ENCODE data around the gene SRP68. TPM values are rescaled to one million over a fixed set of nuclear protein-coding genes. Genes with fewer than 3 reads are reported as not detected.

The SRP68 gene
- total RNA-seq, 4 donors from 2014 or later, result 39.8 to 74.2 (median 48.4) TPM

DNA sequence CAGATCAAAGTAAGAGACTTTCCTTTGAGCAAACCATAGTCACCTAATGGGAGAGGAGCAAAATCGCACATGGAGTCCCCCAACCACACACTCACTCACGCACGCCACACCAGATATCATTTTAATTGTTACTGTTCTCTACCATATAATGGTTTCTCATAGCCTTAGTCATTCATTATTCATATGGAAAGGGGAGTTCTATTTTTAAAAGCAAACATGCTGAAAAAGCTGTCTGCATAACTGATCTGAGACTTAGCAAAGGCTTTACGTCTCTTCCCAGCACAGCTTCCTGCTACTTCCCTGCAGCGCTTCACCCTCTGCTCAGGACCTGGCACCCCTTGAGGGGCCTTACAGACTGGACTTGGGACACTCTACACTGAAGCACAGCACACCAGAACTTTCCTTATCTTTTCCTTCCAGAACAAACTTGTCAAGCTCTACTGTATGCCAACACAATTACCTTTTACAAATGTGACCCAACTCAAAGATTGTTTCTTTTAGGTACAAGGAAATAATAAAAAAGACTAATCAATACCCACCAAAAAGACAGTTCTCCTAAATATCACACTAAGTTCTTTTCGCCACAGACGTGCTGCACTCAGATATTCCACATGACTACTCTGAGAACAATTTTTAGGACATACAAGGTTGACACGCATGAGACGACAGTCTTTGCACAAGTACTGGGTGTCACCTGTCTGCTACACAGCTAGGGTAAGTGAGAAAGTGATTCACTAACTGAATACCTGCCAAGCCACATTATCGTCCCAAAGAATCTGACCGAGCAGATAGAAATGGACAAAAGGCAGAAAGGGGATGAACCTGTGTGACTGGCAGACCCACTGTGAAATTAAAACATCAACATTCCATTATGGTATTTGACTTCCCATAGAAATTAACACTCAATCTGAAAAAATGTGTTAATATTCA is 21.5 kb downstream of the SRP68 start:
- TF ChIP-seq, protein P1, sequence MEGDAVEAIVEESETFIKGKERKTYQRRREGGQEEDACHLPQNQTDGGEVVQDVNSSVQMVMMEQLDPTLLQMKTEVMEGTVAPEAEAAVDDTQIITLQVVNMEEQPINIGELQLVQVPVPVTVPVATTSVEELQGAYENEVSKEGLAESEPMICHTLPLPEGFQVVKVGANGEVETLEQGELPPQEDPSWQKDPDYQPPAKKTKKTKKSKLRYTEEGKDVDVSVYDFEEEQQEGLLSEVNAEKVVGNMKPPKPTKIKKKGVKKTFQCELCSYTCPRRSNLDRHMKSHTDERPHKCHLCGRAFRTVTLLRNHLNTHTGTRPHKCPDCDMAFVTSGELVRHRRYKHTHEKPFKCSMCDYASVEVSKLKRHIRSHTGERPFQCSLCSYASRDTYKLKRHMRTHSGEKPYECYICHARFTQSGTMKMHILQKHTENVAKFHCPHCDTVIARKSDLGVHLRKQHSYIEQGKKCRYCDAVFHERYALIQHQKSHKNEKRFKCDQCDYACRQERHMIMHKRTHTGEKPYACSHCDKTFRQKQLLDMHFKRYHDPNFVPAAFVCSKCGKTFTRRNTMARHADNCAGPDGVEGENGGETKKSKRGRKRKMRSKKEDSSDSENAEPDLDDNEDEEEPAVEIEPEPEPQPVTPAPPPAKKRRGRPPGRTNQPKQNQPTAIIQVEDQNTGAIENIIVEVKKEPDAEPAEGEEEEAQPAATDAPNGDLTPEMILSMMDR (IDR thresholded peaks at IDR 0.05; ENCODE audit: low read depth), result no peak

DNA sequence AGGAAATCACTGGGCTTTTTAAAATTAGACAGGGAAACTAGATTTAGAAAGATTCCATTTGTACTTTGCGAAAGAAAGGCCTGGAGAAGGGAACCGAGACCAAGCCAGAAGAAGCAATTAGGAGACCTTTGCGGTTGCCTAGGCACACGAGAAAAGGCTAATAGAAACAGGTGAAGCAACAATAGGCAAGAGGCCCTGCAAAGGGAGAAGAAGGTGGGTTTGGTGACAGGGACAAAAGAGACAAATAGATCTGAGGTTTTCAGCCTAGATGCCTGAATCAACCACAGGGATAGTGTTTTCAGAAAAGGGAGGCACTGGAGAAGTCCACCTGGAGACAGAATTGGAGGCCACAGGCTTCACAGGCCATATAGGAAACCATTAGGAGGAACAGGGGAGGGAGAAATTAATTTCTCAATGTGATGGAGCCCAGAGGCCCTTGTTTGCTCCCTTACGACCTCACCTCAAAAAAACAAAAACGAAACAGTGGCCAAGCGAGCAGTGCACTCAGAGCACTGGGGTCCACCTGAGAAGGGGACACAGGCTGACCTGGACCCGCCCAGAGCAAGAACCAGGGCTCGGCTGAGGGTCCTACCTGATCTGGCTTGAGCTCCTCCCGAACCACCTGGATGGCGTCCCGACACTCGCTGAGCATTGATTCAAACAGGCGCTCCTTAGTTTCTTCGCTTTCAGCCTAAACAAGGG is 22.3 kb downstream of the SRP68 start:
- TF ChIP-seq, protein P1 (IDR thresholded peaks at IDR 0.05; ENCODE audit: low read depth), result no peak

DNA sequence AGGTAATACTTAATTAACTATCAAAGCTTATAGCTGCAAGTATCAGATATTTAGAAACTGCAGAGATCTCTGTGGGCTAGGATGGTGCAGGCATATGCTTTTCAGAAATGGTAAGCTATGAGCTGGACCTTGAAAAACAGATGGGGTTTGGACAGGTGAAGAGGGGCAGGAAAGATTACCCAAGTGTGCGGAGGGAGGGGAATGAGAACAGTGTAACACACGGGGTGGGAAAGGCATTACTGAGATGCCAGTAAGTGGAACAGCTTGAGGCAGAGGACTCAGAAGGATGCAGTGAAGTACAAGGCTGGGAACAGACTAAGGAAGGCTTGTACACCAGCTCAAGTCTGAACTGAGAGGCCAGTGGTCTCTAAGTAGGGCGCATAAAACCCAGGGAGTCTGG is 23.1 kb downstream of the SRP68 start:
- TF ChIP-seq, protein P1 (IDR thresholded peaks at IDR 0.05; ENCODE audit: low read depth), result no peak

DNA sequence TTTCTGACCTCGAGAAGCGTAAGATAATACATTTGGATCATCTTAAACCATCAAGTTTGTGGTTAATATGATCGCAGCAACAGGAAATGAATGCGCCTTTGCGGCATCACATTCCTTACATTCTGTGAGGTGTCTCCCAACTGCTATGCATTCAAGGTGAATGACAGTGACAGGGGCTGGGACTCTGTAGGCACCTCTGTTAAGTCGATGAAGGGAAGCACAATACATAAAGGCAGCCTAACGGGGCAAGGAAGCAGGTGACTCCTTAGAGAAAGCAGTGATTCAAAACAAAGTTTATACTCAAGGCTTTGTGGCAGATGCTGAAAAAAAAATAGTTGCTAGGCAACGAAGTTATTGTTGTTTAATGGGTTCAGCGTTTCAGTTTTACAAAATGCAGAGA is 23.6 kb downstream of the SRP68 start:
- TF ChIP-seq, protein P1 (IDR thresholded peaks at IDR 0.05; ENCODE audit: low read depth), result no peak

DNA sequence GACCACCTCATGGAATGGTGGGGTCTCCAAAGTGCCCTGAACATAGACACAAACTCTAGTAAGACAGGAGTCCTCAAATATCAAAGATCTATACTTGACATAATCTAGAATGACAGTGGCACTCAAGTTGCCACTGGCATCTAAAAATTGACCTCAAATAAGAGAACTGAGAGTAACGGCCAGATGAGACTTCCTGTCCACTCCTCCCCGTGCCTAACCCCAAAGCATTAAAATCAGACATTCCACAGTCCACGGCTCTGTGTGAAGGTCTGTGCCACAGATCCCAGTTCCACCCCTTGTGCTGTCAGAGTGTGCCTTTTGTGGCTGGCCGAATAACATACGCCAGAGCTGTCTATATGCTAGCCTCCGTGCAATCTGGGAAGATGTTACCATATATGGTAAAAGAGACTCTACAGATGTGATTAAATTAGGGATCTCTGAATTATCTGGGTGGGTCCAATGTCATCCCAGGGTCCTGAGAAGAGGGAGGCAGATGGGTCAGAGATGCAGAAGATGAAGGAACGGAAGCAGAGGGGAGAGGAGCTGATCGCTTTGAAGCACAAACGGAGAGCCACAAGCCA is 24.2 kb downstream of the SRP68 start:
- TF ChIP-seq, protein P1 (IDR thresholded peaks at IDR 0.05; ENCODE audit: low read depth), result no peak

DNA sequence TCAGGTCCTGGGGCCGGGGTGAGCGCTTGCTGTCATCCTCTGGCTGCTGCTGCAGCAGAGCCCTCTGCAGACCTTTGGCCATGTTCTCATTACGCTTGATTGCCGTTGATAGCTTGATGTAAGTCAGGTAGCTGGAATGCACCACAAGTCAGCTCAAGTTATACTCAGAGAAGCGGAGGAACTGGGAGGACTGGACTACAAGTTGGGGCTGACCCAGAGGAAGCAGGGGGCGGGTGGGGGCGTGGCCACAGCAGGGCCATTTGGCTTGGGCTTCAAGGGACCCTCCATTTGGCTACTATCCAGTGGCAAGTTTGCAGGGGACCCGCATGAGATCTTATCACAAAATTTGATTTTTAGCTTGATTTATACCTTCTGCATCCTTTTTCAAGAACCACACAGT is 26.3 kb downstream of the SRP68 start:
- TF ChIP-seq, protein P1 (IDR thresholded peaks at IDR 0.05; ENCODE audit: low read depth), result no peak

DNA sequence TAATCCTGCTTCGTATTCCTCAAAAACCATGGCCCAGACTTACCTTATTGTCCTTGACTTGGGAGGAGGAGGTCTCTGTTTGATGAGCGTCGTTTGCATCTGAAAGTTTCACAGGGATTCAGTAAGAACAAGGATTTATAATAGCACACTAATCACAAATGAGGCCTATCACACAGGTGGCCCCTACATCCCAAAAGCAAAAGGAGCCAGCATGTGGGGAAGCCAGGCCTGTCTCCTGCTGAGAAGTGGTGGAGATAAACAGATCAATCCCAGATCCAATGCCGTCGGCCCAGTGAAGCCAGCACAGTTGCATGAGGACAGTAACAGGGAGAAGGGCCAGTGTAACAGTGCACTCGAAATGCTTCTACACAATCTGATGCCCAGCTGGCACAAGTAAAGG is 31.9 kb downstream of the SRP68 start:
- TF ChIP-seq, protein P1 (IDR thresholded peaks at IDR 0.05; ENCODE audit: low read depth), result no peak
